Ovary (tissue), 9 donors: ENCODE measurements around the gene EPS8. TPM values are rescaled to one million over a fixed set of nuclear protein-coding genes. Genes with fewer than 3 reads are reported as not detected.

Source experiments
- DNase-seq, 5 donors: peaks; one replicate each; pipeline ENCODE4 v3.0.0-alpha.2; 2019 to 2020
- H3K27ac ChIP-seq, 2 donors: fragments of 200-600 bp; one replicate each; pipeline versions ENCODE4 v1.5.1 to v1.8.0; 2019 to 2022
- H3K27me3 ChIP-seq: fragments of 200-600 bp; one replicate; pipeline ENCODE4 v1.8.0; 2022
- H3K36me3 ChIP-seq: fragments of 200-600 bp; sonication (generic); one replicate; pipeline ENCODE4 v1.5.1; 2019
- H3K4me1 ChIP-seq: one replicate; pipeline ENCODE4 v1.8.1; 2013; ENCODE audit warnings: mild to moderate bottlenecking, moderate library complexity; ENCODE audit not compliant: insufficient read depth
- H3K4me3 ChIP-seq: fragments of 200-600 bp; sonication (generic); one replicate; pipeline ENCODE4 v1.5.1; 2017
- H3K9me3 ChIP-seq, 2 donors: fragments of 200-600 bp in 1 of 2; sonication (generic) in 1 of 2; one replicate each; pipeline versions ENCODE4 v1.5.1 to v1.8.1; 2013 to 2019; ENCODE audit warnings: mild to moderate bottlenecking in 1 of 2, moderate library complexity in 1 of 2
- CTCF ChIP-seq, 3 donors: fragments of 450-650 bp in 2 of 3; fragments of 200-600 bp in 1 of 3; IDR thresholded peaks; one replicate each; pipeline versions ENCODE4 v1.5.1 to v1.8.0; 2016 to 2022; ENCODE audit warnings: antibody characterized with exemption in 3 of 3, mild to moderate bottlenecking in 1 of 3
- EP300 ChIP-seq: sonication (generic); formaldehyde crosslinking; IDR thresholded peaks from one replicate; pipeline ENCODE4 v1.6.1; 2017; ENCODE audit warnings: antibody characterized with exemption
- POLR2A ChIP-seq: fragments of 450-650 bp; IDR thresholded peaks from one replicate; pipeline ENCODE4 v1.6.1; 2017; ENCODE audit warnings: antibody characterized with exemption, mild to moderate bottlenecking, moderate library complexity
- WGBS, 3 donors: extraction: QIAGEN DNeasy Blood & Tissue Kit in 1 of 3; methylation state at CpG; one replicate each; pipeline versions ENCODE4 v1.1.5 to v1.1.7; 2013 to 2017; 5-methylcytosine and 5-hydroxymethylcytosine counted together
- intact Hi-C, 4 donors: fragments of 100-400 bp; cut with DNase I; formaldehyde crosslinking; loops; one replicate each; pipeline versions ENCODE4 v1.11.0 to v1.15.1; 2022 to 2023
- polyA plus RNA-seq, 2 donors: library from polyadenylated mRNA; stranded (reverse); fragments of 200-250 nt in 1 of 2; fragments of 350-450 nt in 1 of 2; fragmentation: Illumina TruSeq in 1 of 2; extraction: RNeasy Lipid Tissue Mini Kit (QIAGEN cat#74804) in 1 of 2; gene quantifications; one replicate each; pipeline ENCODE4 v1.2.3, GENCODE V29; 2013 to 2014
- total RNA-seq, 7 donors: library from RNA; depleted of rRNA in 2 of 7; stranded (reverse); fragments of >200 nt in 2 of 7; fragmentation: NEBNext Ultra II Directional in 3 of 7; extraction: Animal tissue kit (Norgen Biotek cat#: 25700) in 3 of 7; gene quantifications; one replicate each; pipeline versions ENCODE4 v1.1.0 to v1.2.4, GENCODE V29; 2016 to 2023
- donor health status: DM: no; HTN: no; CAD: no; lungs with moderate emphysema.
- donor health status: DM: no; HTN: no; CAD: no.
- donor health status: Bipolar disorder and iron deficiency.
- donor health status: DM: yes; HTN: yes; CAD: no.
- donor health status: DM: no; HTN: no; CAD: no.
- donor health status: DM: yes; HTN: yes; CAD: no.

The EPS8 gene
- total and polyA plus RNA-seq, 9 donors: 56.2 to 94.9 (median 77.4) TPM

GRCh38 chr12:15596174-15596573, 193.0 kb downstream of the EPS8 start:
- TF ChIP-seq CTCF (IDR thresholded peaks at IDR 0.05): no peak
- no peak for TF ChIP-seq POLR2A
- no peak for TF ChIP-seq EP300
- WGBS, 3 donors: 49 to 55% (median 55%) methylated on average over 5 of the region's 5 CpGs
- Histone ChIP-seq H3K4me1 (peaks cover 3% of the 10 kb centered on the region), H3K9me3 (no peaks in the 10 kb centered on the region), H3K36me3 (no peaks in the 10 kb centered on the region), H3K4me3 (no peak overlapping the region), H3K27ac (no peak overlapping the region), H3K27me3 (no peaks in the 10 kb centered on the region)
- DNase-seq: no peak
- intact Hi-C loops: no loop called here

- no peak for DNase-seq
- H3K27ac ChIP-seq: no peak overlapping the region
- no peaks in the 10 kb centered on the region for H3K36me3 ChIP-seq
- intact Hi-C loops: loop anchor here in 1 of 4 donors (2.0 kb wide), 1 partner anchor 262 kb away; no protein-coding TSS in a partner anchor
- H3K27me3 ChIP-seq: no peaks in the 10 kb centered on the region
- peaks cover 3% of the 10 kb centered on the region for H3K4me1 ChIP-seq
- WGBS, 3 donors: 30 to 51% (median 34%) methylated on average over 4 of the region's 4 CpGs
- TF ChIP-seq POLR2A: no peak
- TF ChIP-seq EP300: no peak
- no peak for TF ChIP-seq CTCF (IDR thresholded peaks at IDR 0.05)
- no peak overlapping the region for H3K4me3 ChIP-seq
- H3K9me3 ChIP-seq: no peaks in the 10 kb centered on the region
These were observed 196.3 kb downstream of the EPS8 start for GRCh38 chr12:15592934-15593333.

DNA sequence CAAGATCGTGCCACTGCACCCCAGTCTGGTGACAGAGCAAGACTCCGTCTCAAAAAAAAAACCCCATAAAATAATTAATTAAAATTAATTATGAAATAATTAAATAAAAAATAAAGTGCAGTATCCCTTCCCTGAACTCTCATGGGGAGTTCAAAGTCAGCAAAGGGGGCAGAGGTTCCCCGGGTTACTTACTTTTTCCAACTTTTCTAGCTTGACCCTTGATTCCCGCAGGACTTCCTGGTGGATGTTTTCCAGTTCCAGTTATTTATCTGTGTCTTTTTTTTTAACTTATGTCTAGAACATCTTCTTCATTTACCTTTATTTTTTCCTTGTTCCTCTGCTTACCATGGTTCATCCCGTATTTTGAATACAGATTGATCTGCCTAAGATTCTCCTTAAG, 197.4 kb downstream of the EPS8 start:
- intact Hi-C loops: loop anchor here in 3 of 4 donors (2.0 kb wide), 2 partner anchors 263 to 265 kb away; no protein-coding TSS in a partner anchor
- TF ChIP-seq POLR2A: no peak
- no peak for TF ChIP-seq EP300
- TF ChIP-seq CTCF (IDR thresholded peaks at IDR 0.05): no peak
- Histone ChIP-seq H3K9me3 (no peaks in the 10 kb centered on the region), H3K27ac (no peak overlapping the region), H3K4me1 (peaks cover 3% of the 10 kb centered on the region), H3K27me3 (no peaks in the 10 kb centered on the region), H3K4me3 (no peak overlapping the region), H3K36me3 (no peaks in the 10 kb centered on the region)
- no peak for DNase-seq
- 93 to 99% (median 96%) methylated on average over 5 of the region's 5 CpGs for WGBS, 3 donors

GRCh38 chr12:15590180-15590826, 198.9 kb downstream of the EPS8 start:
- intact Hi-C loops: loop anchor here in 2 of 4 donors (2.0 kb wide), 1 partner anchor 266 kb away; no protein-coding TSS in a partner anchor
- Histone ChIP-seq H3K4me1 (peaks cover 3% of the 10 kb centered on the region), H3K4me3 (peak overlapping the region; percentile 21), H3K9me3 (no peaks in the 10 kb centered on the region), H3K27me3 (no peaks in the 10 kb centered on the region), H3K27ac (no peak overlapping the region), H3K36me3 (no peaks in the 10 kb centered on the region)
- WGBS, 3 donors: 2 to 3% (median 3%) methylated on average over 16 of the region's 16 CpGs
- TF ChIP-seq CTCF (IDR thresholded peaks at IDR 0.05): peak; percentile 76 to 96 (median 93)
- no peak for TF ChIP-seq EP300
- TF ChIP-seq POLR2A: no peak
- DNase-seq: peak; percentile 42 to 61 (median 52)
